ENCODE measurements around the gene AFAP1.

The AFAP1 gene

DNA sequence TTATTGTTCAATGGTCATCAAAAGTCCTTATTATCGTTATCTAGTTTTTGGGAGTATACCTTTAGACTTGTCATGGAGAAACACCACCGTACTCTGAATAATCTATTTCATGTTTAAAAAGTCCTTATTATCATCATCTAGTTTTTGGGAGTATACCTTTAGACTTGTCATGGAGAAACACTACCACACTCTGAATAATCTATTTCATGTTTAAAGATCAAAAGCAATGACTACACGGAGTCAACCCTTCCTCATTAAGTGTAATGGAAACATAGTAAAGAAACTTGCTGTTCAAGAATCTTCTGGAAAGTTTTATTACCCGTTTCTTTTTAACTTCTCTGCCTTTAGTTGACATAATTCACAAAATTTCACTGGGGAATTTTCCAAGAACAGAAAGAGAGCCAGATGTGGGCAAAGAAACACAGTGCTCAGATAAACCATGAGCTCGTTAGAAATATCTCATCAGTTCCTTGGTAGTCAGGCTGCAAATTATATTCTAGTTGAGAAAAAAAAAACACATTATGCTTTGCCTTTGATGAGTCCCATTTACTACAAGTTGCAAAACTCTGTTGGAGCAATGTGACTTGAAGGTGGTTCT, 158.8 kb downstream of the AFAP1 start:
- DNase-seq = no peak

DNA sequence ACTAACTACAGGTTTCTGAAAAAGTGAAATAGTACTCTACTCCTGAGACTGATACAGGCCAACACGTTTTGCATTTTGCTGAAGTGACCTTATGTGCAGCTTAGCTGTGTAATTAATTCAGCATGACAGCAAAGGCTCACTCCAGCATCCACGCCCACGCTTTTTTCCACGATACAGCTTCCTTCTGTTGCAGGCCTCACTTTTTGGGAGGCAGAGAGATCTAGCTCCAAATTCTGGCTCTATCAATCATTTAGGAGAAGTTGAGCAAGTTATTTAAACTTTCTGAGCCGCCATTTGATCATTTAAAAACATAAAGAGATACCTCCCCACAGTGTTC, 160.3 kb downstream of the AFAP1 start:
- DNase-seq = peak; percentile 43

DNA sequence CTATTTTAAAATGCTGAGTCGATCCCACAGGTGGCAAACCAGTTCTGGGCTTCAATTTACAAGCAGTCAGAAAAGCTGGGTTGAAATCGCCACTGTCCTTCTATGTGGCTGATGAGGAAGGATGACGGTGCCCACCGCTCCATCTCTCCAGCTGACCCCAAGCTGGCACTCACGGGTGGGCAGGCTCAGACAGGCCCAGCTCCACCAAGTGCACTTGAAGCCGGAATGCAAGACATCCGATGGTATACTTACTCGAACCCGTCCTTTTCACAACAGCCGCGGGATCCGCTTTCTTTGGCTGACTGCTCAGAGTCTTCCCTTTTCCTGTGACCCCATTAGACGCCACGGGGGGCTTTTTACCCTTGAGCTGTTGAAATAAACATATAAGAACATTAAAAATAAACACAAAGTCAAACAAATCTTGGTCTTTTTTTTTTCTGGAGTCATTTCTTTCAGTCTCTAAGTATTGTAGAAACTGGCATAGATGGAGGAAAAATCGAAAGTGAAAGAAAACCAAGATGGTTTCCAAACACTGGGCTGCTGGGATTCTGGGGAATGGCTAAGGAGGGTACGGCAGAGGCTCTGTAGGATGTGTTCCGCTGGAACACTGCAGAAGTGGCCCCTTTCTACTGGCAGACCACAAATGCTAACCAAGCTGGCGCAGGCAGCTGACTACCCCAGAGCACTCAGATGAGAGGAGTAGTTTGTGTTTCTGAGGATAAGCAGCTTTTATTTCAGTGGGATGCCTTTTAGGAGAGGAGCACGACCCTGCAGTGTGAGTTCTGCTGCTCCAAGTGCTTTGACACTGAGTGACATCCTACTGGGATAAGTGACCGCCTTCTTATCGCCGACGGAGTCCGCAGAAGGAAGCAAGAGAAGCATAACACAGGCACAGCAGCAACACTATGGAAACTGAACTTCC, 160.9 kb downstream of the AFAP1 start:
- peak; percentile 50 for DNase-seq

DNA sequence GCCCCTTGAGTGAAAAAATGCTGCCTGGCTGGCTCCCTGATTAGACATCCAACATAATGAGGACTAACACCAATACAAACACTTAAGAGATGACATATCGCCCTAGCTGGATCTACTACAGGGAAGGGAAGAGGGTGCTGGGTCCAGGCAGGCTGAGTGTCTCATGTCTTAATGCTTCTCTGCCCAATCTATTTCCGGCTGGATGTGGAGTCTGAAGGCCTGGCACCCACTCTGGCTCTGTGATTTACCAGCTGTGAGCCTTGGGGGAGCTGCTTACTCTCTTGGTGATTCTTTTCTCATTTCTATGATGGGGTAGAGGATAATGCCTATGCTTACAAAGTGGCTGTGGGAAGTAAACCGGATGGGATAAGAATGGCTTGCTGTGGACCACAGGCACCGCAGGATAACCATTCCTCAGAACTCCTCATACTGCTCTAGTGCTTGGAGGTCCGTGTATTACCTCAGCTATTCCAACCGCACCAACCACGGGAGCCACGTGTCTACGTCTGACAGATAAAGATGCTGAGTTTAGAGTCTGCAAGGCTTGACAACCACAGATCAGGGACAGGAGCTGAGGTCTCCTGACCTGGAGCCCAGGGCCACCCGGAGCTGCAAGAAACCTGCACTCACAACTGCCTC, 161.7 kb downstream of the AFAP1 start:
- DNase-seq = peak; percentile 46

DNA sequence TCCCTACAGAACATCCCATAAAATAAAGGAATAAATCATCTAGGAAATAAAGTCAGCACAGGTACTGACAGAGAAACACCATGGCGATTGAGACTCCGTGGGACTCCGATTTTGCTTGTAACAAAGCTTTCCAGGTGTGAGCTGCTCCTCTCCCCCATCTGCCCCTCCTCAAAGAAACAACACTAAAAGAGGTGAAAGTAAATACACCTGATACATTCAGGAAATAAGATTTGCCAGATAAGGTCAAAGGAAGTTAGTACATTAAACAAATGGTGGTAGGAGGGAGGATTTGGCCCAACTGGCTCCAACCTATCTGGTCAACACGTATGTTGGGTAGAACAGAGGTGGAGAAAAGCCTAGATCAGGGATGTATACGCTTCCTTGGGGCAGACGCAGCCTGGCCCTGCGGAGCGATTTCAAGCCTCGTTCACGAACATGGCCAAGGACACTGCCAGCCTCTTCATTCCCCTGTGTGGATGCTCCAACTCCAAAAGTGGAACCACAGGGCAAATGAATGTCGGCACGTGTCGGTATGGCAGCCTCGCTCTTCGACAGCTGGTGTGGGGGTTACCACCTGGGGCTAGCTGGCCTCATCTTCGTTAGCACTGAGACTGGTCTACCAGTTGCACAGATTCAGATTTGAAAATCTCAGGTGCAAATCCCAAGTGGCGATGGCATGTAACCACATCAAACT, 162.5 kb downstream of the AFAP1 start:
- DNase-seq = peak; percentile 31

DNA sequence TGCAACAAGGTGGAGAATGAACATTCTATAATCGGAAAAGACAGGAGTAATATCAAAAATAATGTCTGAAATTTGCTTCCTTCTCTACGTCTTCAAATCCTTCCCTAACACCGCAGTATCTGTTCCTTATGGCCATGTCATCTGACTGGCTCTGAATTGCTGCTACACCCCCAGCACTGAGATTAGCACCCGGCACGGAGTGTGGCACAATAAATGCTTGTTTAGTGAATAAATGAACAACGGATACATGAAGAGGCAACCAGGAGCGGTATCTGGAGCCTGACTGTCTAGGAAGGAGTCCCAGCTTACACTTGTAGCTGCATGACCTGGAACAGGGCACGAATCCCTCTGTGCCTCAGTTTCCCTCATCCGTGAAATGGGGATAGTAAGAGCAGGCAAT, 164.3 kb downstream of the AFAP1 start:
- DNase-seq = peak; percentile 38

DNA sequence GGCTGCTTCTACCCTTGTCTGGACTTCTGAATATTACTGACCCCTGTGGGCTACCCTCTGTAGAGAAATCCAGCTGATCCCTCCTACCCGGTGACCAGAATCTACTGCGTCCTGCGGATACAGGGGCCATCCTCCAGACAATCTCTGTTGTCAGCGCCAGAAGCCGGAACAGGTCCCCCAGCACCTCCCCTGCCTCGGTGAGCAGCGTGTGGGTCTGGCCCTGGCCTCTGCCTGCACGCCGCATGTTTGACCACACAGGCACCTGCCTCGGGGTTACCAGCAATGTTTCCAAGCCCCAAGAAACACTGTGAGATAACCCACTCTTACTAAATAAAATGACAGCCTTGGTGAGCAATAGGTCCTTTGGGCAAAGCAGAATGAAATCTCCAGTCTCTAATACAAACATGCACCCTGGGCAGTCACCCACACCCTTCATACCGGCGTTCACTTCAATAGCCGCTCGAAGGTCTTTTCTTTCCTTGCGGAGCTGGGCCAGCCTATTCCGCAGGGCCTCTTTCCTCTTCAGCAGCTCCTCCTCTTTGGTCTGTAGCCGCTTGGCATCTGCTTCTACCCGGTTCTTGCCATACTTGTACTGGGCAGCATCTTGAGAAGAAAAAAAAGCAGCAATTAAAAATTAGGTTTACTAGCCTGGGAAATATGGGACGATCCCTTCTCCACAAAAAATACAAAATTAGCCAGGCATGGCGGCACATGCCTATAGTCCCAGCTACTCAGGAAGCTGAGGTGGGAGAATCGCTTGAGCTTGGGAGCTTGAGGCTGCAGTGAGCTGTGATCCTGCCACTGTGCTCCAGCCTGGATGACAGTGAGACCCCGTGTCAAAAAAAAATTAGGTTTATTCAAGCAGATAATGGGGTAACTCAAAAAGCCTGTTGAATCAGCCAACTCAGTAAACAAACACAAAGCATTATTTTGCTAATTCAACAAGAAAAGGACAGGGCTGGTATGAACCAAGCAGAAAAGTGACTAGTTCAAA, 165.1 kb downstream of the AFAP1 start:
- DNase-seq = peak; percentile 41

DNA sequence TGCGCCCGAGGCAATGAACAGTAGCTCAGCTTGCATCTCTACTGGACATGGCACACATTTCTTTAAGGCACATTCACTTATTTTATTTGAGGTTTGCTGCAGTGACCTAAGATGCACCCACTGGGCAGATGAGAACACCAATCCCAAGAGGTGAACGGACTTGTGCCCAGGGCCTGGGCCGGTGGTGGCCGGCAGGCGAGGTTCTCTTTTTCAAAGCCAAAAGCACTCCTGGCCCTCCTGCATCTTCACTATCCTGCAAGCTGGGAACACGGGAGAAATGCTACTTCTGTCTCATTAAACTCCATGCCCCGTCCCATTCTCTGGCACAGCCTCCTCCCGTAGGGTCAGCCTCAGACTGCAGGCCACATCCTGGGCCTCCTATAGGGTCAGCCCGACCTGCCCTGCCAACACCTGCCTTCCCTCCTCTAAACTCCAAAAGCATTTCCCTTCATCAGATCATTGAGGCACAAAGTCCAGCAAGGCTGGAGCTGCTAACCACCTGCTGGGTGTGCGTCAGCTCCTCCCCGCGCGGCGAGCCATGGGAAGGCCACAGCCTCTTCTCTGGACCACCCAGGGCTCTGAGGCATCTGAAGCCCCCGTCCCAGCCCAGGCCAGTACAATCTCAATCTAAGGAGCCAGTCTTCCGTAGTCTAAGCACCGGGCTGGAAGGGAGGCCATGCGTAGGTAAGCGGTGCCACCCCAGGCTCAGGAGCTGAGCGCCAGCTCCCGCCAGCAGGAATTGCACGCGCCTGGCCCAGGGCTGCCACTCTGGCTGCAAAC, 166.1 kb downstream of the AFAP1 start:
- peak; percentile 17 for DNase-seq

DNA sequence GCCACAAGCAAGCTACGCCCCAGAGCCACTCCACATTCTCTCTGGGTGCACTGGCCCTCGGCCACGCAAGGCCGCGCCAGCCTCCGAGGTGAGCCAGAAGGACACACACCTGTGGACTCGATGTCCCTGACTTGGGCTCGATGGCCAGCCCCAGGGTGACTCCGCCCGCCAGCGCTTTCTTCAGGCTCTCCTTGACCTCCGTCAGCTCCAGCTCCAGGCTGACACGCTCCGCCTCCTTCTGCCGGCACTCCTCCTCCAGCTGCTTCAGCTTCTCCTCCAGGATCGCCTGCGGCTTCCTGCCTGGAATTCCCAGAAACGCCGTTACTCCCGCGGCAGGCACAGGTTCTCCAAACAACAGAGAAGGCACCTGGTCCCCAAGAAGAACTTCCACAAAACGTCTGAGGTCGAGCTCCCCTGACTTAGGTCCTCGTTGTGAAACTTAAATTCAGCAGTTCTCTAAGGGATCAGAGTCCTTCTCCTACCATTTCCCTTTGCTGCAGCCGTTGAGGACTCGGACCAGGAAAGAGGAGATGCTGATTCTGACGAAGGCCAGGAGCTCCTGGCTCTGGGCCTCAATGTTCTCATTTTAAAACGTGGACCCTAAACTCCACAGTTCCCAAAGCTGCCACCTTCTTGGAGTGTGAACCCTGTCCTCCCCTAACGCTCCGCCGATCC, 166.8 kb downstream of the AFAP1 start:
- peak; percentile 60 for DNase-seq

DNA sequence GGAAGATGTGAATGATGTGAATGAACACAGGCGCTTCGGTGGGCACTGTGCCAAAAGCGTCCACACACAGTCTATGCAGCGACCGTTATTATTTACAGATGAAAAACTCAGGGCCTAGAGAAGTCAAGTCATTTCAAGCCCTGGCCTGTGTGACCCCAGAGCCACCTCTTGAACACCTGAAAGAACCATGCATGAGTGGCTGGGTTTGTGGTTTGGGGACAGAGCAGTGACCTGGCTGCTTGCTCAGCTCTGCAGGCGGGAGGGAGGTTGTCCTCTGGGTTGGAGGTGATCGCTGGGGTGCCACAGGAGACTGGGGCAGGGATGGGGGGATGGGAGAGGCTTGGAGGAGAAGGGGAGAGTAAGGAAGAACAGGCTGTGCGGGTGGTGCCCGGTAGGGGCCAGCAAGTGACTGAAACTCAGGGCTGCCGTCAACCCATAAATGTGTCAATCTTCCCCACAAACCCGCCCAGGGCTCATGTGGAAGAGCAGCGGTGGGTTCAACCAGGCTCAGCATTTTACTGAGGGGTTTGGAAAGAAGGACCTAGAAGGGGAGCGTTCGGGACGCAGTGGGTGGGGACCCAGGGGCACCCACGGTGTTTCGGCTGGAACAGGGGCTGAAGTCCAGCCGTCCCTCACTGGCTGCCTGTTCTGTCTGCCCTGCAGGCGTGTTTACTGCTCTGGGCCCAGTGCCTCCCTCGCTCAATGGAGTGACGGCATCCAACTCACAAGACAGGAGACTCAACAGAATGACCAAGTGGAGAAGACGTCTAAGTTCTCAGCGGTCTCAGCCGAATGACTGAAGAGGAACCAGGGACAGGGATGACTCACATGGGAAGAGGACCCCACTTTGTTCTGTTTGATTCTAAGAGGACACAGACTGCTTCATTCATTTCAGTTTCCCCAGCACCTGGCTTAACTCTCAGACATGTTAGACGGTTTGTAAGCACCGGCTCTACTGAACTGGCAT, 167.8 kb downstream of the AFAP1 start:
- peak; percentile 60 for DNase-seq

DNA sequence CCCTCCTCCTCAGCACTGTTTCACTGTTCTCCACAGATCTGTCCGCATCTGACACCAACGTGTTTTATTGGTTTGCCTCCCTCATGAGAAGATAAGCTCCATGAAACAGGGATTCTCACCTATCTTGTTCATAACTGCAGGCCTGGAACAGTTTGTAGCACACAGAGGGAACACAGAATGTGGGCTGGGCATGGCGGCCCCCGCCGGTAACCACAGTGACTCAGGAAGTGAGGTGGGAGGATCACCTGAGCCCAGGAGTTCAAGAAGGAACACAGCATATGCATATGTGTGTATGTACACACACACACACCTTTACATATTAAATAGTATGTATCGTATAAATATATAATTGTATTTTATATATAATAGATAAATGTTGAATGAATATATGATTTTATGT, 168.6 kb downstream of the AFAP1 start:
- peak; percentile 82 for DNase-seq

DNA sequence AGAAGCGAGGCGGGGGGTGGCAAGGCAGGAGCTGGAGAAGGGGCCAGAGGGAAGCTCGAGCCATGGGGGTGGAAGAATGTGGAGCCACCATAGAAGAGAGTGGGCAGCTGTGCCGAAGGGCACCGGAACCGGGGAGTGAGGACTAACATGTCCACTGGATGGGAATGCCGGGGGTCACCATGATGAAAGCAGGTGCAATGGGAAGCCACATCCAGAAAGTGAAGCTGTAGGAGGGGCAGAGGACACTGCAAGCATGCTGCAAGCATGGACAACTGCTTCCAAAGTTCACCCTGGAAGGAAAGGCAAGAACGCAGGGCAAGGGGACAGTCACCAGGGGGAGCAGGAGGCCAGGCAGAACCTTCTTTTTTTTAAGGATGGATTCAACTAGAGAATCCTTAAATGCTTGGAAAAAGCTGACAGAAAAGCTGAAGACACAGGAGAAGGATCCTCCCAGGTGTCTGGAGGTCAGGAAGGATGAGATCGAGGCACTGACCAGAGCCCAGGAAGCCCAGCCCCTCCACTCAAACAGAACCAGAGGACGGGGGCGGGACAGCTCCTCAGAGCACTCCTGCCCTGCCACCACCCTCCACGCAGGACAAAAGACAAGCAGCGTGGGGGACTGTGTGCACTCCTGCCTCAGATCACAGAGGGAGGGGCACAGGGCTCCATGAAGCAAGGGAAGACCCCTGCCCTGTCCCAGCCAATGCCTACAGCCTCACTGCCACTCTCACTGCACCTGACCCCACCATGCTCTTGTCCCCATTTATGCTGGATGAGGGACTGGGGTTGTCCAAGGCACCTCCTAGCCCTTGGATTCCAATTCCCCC, 169.2 kb downstream of the AFAP1 start:
- peak; percentile 63 for DNase-seq

DNA sequence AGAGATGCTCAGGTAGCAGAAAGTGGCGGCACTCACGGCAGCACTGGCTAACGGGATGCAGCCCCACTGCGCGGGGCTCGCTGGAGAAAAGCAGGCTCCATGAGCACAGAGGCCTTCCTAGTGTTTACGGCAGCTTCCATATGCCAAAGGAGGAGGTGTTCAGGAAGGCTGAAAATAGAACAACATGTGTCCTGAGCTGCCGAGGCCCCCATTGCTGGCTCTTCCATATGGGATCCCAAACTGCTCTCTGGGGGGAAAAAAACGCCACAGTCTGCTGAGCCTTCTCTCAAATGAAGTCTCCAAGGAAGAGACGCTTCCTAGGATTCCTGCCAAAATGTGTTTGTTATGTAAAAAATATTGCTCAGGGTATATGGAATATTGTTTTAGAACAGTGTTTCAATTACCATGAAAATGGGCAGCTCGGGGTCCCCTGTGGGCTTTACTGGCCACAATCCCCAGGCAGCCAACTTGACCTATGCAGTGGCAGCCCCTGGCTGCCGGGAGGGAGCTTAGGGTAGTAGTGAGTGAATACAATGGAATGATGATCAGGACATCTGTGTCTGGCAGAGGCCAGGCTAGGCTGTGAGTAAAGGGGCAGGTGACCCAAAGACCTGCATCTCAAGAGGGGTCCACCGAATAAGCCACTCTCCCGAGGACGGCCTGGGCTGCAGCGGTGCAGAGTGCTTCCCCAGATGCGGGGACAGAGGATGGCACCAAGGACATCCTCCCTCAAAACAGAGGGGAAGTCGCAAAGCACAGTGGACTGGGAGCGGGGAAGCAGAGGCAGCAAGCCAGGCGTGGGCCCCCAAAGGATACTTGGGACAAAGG, 170.1 kb downstream of the AFAP1 start:
- DNase-seq = peak; percentile 58

DNA sequence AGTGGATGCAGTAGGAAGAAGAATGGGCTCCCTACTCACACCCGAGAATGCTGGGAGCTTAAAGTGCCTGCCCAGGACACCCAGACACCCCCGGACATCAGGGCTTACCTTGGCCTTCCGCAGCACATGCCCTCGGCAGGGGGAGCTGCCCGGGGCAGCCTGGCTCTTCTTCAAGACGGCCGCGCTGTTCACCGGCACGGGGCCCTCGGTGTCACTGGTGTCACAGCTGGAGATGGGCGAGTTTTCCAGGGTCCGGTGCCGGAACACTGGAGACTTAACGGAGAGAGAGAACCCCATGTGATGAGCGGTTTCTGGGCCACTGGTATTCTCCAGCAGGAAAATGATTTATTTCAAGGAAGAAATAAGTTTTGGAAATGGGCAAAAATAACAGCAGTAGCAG, 170.9 kb downstream of the AFAP1 start:
- peak; percentile 53 for DNase-seq

DNA sequence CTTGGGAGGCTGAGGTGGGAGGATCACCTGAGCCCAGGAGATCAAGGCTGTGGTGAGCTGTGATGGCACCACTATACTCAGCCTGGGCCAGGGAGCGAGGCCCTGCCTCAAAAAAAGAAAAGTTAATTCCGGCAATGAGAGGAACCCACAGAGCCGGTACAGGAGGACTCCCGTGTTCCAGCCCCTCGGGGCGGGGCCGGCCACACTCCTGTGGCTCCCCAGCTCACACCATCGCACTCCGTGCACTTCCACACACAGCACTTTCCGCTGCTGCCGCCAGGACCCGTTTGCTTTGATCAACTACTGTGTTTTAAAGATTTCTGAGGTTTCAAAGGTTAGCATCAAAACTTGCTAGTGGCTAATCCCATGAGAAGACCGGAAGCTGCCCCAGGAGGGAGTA, 171.7 kb downstream of the AFAP1 start:
- no peak for DNase-seq

DNA sequence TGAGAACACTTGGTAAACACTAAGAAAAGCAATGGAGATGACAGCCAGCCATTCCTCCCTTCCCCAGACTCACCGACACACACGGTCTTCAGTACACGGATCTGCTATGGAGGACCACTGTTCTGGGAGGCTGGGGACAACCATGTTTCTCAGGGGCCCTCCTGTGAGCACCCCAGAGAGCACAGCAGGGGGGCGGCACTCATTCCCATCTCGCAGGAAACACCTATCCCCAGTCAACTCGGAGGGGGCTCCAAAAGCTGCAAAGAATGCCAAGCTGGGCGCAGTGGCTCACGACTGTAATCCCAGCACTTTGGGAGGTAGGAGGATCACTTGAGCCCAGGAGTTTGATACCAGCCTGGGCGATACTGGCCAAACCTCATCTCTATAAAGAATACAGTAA, 172.1 kb downstream of the AFAP1 start:
- DNase-seq = no peak

DNA sequence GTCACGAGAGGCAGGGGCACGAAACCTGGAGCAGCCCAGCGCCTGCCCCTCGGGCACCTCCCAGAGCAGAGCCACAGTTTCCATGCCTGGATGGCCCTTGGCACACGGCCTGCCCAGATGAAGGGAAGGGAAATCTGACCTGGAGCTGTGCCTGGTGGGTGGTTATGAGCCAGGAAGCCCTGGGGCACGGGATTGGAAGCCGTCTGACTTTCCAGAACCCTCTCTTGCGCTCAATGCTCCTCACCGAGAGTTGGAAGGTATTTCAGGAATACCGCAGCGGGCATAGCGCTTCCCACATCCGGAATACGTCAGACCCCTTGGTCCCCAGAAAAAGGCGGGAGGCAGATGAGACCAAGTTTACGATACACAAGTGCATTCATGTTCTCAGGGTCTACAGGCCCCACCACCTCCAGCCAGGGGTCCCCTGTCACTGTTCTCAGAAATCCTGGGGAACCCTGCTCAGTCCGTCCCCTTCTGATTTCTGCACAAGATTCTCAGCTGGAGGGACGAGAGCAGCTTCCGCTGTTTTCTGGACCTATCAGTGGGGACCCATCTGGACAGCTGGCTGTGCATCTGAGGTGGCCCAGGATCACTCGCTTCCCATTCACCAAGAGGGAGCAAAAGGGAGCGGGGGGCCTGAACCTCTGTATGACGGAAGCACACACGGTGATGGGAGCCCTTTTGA, 172.9 kb downstream of the AFAP1 start:
- no peak for DNase-seq

All from activated effector memory CD4-positive, alpha-beta T cell treated with anti-CD3 and anti-CD28 coated beads, Interleukin-2, amount 50 U/mL, for 16 hours (primary cell).